ENCODE data around the gene TANC1. TPM values are rescaled to one million over a fixed set of nuclear protein-coding genes. Genes with fewer than 3 reads are reported as not detected.

The TANC1 gene
- total and polyA plus RNA-seq, 12 donors: 17.8 to 90.5 (median 70.0) TPM

DNA sequence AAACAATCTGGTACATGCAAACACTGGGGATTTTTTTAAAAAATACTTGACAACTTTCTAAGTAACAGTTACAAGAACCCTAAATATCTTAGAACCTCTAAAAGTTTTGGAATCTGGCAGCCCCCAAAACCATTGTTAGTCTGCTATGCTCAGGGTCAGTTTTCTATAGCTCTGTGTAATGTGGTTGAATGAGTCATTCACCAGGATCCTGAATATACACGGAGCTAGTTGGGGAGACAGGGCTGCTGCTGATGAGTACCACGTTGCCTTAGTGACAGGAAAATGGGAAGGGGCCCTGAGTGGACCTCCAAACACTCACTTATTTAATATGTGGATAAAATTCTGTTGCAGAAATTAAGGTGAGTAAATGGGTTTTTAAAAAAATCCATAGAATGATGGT lies 36.9 kb upstream of the TANC1 start:
- peaks cover 0 to 19% (median 5%) of the 10 kb centered on the region in 11 donors for H3K9me3 ChIP-seq
- H3K27ac ChIP-seq: no peak overlapping the region
- ATAC-seq: no peak
- H3K4me3 ChIP-seq: no peak overlapping the region
- H3K36me3 ChIP-seq: no peaks in the 10 kb centered on the region
- no peaks in the 10 kb centered on the region for H3K27me3 ChIP-seq
- H3K4me1 ChIP-seq: peaks cover 0 to 11% (median 3%) of the 10 kb centered on the region in 9 donors
- no peak for DNase-seq
- 25 to 35% methylated on average over 2 of the region's 2 CpGs for WGBS, 2 donors
- TF ChIP-seq, protein P1, sequence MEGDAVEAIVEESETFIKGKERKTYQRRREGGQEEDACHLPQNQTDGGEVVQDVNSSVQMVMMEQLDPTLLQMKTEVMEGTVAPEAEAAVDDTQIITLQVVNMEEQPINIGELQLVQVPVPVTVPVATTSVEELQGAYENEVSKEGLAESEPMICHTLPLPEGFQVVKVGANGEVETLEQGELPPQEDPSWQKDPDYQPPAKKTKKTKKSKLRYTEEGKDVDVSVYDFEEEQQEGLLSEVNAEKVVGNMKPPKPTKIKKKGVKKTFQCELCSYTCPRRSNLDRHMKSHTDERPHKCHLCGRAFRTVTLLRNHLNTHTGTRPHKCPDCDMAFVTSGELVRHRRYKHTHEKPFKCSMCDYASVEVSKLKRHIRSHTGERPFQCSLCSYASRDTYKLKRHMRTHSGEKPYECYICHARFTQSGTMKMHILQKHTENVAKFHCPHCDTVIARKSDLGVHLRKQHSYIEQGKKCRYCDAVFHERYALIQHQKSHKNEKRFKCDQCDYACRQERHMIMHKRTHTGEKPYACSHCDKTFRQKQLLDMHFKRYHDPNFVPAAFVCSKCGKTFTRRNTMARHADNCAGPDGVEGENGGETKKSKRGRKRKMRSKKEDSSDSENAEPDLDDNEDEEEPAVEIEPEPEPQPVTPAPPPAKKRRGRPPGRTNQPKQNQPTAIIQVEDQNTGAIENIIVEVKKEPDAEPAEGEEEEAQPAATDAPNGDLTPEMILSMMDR (IDR thresholded peaks at IDR 0.05): no peak
- intact Hi-C loops (cut with DNase I): no loop called here

DNA sequence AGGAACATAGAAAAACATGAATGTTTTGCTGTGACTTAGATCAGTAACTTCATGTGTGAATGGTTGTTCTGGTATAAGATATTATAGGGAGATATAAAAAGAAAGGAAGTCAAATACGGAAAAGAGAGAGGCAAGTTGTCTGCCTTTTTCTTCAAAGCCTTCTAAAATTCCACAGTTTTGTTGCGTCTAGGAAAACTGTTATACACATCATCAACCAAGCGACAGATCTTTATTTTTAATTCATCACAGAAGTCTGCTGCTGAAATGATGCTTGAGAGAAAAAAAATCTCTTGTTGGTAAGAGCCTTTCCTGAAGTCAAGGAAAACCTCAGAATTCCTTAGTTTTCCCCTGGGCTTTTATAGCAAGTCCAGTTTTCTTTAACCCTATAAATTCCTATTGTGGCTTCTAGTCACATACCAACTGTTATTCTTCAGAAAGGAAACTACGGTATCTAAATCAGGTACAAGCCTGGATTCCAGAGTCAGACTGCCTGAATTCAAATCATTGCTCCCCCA lies 36.3 kb upstream of the TANC1 start:
- 44 to 48% methylated on average over 4 of the region's 4 CpGs for WGBS, 2 donors
- Histone ChIP-seq H3K27me3 (no peaks in the 10 kb centered on the region), H3K4me3 (no peak overlapping the region), H3K9me3 (peaks cover 0 to 19% (median 5%) of the 10 kb centered on the region in 11 donors), H3K4me1 (peaks cover 0 to 17% (median 10%) of the 10 kb centered on the region in 9 donors), H3K36me3 (no peaks in the 10 kb centered on the region), H3K27ac (no peak overlapping the region)
- ATAC-seq (no peak), DNase-seq (no peak)
- TF ChIP-seq, protein P1 (IDR thresholded peaks at IDR 0.05): no peak
- intact Hi-C loops (cut with DNase I): no loop called here

DNA sequence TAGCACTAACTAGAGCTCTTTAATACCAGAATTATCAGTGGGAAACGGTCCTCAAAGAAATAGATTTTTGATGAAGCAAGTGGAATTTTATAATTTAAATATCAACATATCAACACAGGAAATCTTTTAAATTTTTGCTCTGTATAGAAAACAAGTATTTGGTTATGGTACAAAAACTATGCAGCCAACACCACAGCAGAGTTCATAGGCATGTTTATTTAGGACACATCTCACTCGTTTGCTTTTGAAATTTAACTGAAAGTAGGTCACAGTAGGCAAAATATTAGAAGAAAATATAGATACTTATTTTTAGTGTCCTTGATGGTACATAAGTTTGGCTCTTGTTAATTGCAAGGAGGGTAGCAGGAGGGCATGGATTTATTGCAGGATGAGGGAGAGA lies 34.3 kb upstream of the TANC1 start:
- TF ChIP-seq, protein P1 (IDR thresholded peaks at IDR 0.05): no peak
- Histone ChIP-seq H3K4me3 (no peak overlapping the region), H3K4me1 (peaks cover 0 to 18% (median 11%) of the 10 kb centered on the region in 9 donors), H3K9me3 (peaks cover 0 to 14% (median 0%) of the 10 kb centered on the region in 11 donors), H3K27me3 (no peaks in the 10 kb centered on the region), H3K36me3 (no peaks in the 10 kb centered on the region), H3K27ac (no peak overlapping the region)
- no peak for ATAC-seq
- DNase-seq: no peak
- WGBS, 2 donors: 70 to 80% methylated on average over 2 of the region's 2 CpGs
- intact Hi-C loops (cut with DNase I): no loop called here

DNA sequence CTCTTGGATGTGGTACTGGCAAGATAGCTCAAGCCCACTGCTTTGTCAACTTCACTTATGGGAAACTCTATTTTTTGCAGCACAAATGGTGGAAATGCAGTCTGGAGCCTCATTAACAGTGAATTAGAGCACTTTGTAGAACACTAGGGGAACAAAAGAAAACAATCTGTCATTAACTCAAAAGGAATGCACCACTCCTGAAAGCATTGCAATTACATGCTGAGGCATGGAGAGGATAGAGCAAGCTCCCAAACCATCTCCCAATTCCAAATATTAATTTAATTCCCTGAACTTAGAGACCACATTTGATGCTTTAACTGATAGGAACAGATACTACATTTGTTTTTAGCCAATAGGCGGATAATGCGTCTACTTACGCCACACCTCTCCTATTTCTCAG lies 32.8 kb upstream of the TANC1 start:
- no peak for ATAC-seq
- Histone ChIP-seq H3K27ac (no peak overlapping the region), H3K9me3 (peaks cover 0 to 10% (median 0%) of the 10 kb centered on the region in 11 donors), H3K27me3 (no peaks in the 10 kb centered on the region), H3K36me3 (no peaks in the 10 kb centered on the region), H3K4me3 (no peak overlapping the region), H3K4me1 (peaks cover 0 to 18% (median 11%) of the 10 kb centered on the region in 9 donors)
- TF ChIP-seq, protein P1 (IDR thresholded peaks at IDR 0.05): no peak
- WGBS, 2 donors: 96 to 99% methylated on average over 3 of the region's 3 CpGs
- DNase-seq: no peak
- intact Hi-C loops (cut with DNase I): no loop called here
